Suppressor macrophage (primary cell): ENCODE results near the gene JPT1.

ENCODE experiments used
- DNase-seq, 4 experiments: peaks; one replicate each; pipeline ENCODE4 v3.0.0-alpha.2; 2020 to 2022

JPT1 gene

GRCh38 chr17:75103601-75104554 is 50.4 kb downstream of the JPT1 start:
- no peak for DNase-seq

GRCh38 chr17:75102385-75102821 is 51.9 kb downstream of the JPT1 start:
- peak; percentile 75 to 85 (median 80) for DNase-seq

- no peak for DNase-seq
These were observed 54.3 kb downstream of the JPT1 start for GRCh38 chr17:75099881-75100595.

- no peak for DNase-seq
These were observed 55.5 kb downstream of the JPT1 start for GRCh38 chr17:75098861-75099260.

- no peak for DNase-seq
These were observed 56.4 kb downstream of the JPT1 start for GRCh38 chr17:75097865-75098264.

DNA sequence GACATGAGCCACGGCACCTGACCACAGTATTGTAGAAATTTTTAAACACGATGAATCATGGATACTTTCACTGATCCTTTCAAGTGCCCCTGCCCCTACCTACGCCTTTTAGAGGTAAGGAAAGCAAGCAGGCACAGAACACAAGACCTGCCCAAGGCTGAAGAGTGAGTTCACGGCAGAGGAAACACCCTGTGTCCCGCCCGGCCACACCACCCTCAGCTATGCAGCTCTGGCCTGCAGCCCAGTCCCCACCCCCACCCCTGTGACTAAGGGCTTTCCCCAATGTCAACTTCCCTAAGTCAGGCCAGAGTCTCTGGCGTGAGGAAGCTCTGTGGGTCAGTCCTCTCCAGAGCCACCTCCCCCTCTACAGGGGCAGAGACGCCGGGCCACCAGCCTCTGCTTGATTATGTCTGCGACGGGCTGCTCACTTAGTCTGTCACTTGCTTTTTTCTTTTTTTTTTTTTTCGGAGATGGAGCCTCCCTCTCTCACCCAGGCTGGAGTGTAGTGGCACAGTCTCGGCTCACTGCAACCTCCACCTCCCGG is 58.2 kb downstream of the JPT1 start:
- DNase-seq = peak; percentile 92 to 96 (median 95)

- no peak for DNase-seq
These were observed 59.4 kb downstream of the JPT1 start for GRCh38 chr17:75094871-75095399.

DNA sequence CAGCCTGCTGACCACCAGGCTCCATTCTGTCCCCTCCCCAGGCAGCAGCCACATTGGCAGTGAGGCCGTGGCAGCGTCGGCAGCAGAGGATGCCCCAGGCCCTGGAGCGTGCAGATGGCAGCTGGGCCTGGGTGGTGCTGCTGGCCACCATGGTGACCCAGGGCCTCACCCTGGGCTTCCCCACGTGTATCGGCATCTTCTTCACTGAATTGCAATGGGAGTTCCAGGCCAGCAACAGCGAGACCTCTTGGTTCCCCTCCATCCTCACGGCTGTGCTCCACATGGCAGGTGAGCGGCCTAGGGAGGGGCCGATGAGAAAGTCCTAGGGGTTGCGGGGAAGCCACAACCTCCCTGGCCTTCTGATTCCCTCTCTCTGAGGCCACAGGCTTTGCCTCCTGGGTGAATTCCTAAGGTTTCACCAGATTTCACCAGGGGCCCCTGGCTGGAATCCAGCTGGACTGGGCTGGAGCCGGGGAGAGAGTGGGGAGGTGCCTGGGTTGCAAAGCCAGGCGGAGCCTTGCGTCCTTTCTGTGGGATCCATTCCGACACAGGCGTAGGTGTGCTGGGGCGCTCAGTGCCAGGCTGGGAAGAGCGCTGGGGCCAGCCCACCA is 60.7 kb downstream of the JPT1 start:
- DNase-seq = no peak

DNA sequence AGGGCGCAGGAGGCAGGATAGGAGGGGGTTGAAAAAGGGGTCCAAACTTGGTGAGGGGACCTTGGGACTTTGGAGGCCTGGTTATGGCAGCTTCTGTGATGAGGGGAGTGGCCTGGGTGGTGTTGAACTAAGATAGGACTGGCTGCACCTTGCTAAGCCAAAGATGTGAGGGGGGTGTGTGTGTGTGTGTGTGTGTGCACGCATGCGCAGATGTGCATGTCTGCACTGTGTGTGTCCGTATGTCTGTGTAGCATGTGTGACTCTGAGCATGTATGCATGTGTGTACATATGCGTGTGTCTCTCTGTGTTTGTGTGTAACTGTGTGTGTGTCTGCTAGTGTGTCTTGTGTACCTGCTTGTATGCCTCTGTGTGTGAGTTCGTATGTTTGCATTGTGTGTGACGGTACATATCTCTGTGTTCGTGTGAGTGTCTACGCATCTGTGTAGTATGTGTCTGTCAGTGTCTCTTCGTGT is 62.4 kb downstream of the JPT1 start:
- no peak for DNase-seq

- no peak for DNase-seq
These were observed 63.1 kb downstream of the JPT1 start for GRCh38 chr17:75090871-75091854.

GRCh38 chr17:75088465-75089417 is 65.6 kb downstream of the JPT1 start:
- peak; percentile 70 to 81 (median 80) for DNase-seq

DNA sequence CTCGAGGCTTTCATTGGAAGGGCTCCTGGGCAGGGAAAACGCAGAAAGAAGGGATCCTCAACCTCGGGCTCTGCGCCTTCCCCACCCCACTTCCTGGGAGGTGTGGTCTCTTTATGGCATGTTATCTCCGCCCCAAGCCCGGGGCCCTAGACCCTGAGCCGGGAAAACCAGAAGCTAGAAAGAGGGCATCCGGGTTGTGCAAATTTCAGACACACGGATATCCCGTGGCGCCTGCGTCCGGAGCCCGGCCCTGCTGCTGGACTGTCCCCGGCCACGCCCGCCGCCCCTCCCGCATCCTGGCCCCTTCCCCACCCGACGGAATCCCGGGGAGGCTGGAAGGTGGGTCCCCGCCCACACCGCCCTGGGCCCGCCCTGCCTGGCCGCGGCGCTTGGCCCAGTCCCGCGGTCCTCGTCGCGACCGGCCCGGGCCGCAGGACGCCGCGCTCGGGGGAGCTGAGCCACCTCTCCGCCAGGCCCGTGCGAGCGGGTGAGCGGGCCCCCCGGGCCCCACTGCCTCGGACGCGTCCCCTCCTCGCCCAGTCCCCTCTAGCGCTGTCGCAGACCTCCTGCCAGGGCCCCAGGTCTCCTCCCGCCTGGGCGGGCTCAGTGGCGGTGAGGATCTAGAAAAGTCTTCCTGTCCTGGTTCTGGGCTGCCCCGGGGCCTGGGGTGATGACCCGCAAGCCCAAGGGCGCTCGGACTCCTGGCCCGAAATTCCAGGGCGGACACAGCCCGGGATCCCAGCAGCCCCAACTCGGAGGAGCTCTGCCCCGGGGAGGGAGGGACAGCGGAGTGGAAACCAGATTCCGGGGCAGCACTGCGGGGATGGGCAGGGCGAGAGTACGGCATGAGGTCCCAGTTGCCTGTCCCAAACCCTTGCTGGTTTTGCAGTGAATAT is 66.5 kb downstream of the JPT1 start, which contains the start of gene SLC16A5:
Gene SLC16A5, plus strand, starts transcription at position 397 of the 896 bp plus-strand sequence. CDS start 5,683 bp downstream, outside the sequence.
- DNase-seq = peak; percentile 88 to 96 (median 93)

DNA sequence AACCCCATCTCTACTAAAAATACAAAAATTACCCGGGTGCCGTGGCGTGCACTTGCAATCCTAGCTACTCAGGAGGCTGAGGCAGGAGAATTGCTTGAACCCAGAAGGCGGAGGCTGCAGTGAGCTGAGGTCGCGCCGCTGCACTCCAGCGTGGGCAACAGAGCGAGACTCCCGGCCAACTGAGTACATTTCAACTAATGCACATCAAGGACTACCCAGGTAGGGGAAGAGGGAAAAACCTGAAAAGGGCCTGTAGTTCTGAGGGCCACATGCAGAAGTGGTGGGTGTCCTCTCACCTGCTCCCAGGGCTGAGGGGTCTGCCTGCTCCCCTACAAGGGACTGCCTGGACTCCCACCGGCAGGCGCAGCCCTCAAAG is 67.1 kb downstream of the JPT1 start:
- DNase-seq = no peak

- no peak for DNase-seq
These were observed 67.7 kb downstream of the JPT1 start for GRCh38 chr17:75086496-75087181.
